Measurements from ENCODE around the gene UHRF1. TPM values are rescaled to one million over a fixed set of nuclear protein-coding genes. Genes with fewer than 3 reads are reported as not detected.

Gene UHRF1
- total and polyA plus RNA-seq, 2 of the 13 experiments (the other 11 are each of a cell fraction or from before 2014, with no cell fraction given) = 6.8 to 78.4 TPM

DNA sequence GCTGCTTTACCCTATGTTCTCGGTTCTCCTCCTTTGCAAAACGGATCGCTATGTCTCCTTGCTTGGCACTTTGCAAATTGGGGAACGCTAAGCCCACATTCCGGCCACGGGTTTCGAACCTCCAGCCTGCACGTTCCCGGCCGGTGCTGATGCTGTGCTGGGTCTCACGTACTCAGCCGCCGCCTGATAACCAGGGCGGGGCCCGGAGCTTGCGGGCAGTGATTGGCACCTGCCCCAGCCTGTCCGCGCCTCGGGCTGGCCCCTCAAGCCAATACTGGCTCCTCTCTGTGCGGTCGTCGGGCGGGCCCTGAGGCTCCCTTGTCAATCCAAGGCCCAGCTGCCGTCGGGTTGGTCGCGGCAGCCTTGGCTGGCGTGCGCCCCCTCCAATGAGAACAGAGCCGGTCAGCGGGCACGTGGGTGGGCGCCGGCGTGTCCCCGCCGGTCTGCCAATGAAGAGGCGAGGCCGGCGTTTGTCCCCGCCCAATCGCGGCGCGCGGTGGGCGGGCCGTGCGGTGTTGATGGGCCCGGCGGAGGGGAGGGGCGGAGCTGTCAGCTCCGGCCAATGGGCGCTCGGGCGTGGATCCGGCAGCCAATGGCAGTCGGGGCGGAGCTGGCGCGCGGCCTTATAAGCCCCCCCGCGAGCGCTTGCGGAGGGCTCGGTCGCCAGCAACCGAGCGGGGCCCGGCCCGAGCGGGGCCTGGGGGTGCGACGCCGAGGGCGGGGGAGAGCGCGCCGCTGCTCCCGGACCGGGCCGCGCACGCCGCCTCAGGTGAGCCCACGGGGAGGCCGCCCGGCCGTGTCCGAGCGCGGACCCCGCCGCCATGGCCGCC, 59.4 kb downstream of the UHRF1 start, which contains the start of gene KDM4B (continued):
- TF ChIP-seq CBX5 (CRISPR knock-in tag; IDR thresholded peaks at IDR 0.05; ENCODE audit: borderline replicate concordance) (0 out of 2 replicates have a peak, but pooled peaks have one; percentile 58), PCBP1 (IDR thresholded peaks at IDR 0.05; ENCODE audit: borderline replicate concordance, low read depth, low read length) (peak; percentile 74; the same call in 1 of the 2 replicates), ZNF484 (CRISPR knock-in tag; IDR thresholded peaks at IDR 0.05; ENCODE audit: borderline replicate concordance, low read depth) (no peak), NFIC (IDR thresholded peaks at IDR 0.05; ENCODE audit: low read length) (no peak), ZNF670 (CRISPR knock-in tag; IDR thresholded peaks at IDR 0.05; ENCODE audit: borderline replicate concordance) (no peak), THAP11 (CRISPR knock-in tag; IDR thresholded peaks at IDR 0.05) (peak; percentile 77; the same call in 1 of the 2 replicates), ZFP90 (CRISPR knock-in tag; IDR thresholded peaks at IDR 0.05; ENCODE audit: borderline replicate concordance) (no peak)
- TF ChIP-seq, protein P1, sequence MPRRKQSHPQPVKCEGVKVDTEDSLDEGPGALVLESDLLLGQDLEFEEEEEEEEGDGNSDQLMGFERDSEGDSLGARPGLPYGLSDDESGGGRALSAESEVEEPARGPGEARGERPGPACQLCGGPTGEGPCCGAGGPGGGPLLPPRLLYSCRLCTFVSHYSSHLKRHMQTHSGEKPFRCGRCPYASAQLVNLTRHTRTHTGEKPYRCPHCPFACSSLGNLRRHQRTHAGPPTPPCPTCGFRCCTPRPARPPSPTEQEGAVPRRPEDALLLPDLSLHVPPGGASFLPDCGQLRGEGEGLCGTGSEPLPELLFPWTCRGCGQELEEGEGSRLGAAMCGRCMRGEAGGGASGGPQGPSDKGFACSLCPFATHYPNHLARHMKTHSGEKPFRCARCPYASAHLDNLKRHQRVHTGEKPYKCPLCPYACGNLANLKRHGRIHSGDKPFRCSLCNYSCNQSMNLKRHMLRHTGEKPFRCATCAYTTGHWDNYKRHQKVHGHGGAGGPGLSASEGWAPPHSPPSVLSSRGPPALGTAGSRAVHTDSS (CRISPR knock-in tag; conservative IDR thresholded peaks at IDR 0.05) = no peak
- TF ChIP-seq, protein P2, sequence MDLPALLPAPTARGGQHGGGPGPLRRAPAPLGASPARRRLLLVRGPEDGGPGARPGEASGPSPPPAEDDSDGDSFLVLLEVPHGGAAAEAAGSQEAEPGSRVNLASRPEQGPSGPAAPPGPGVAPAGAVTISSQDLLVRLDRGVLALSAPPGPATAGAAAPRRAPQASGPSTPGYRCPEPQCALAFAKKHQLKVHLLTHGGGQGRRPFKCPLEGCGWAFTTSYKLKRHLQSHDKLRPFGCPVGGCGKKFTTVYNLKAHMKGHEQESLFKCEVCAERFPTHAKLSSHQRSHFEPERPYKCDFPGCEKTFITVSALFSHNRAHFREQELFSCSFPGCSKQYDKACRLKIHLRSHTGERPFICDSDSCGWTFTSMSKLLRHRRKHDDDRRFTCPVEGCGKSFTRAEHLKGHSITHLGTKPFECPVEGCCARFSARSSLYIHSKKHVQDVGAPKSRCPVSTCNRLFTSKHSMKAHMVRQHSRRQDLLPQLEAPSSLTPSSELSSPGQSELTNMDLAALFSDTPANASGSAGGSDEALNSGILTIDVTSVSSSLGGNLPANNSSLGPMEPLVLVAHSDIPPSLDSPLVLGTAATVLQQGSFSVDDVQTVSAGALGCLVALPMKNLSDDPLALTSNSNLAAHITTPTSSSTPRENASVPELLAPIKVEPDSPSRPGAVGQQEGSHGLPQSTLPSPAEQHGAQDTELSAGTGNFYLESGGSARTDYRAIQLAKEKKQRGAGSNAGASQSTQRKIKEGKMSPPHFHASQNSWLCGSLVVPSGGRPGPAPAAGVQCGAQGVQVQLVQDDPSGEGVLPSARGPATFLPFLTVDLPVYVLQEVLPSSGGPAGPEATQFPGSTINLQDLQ (CRISPR knock-in tag; IDR thresholded peaks at IDR 0.05) = no peak
- TF ChIP-seq, protein P3, sequence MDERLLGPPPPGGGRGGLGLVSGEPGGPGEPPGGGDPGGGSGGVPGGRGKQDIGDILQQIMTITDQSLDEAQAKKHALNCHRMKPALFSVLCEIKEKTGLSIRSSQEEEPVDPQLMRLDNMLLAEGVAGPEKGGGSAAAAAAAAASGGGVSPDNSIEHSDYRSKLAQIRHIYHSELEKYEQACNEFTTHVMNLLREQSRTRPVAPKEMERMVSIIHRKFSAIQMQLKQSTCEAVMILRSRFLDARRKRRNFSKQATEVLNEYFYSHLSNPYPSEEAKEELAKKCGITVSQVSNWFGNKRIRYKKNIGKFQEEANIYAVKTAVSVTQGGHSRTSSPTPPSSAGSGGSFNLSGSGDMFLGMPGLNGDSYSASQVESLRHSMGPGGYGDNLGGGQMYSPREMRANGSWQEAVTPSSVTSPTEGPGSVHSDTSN (CRISPR knock-in tag; IDR thresholded peaks at IDR 0.05) = peak; percentile 99
- TF ChIP-seq, protein P4, sequence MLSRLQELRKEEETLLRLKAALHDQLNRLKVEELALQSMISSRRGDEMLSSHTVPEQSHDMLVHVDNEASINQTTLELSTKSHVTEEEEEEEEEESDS (CRISPR knock-in tag; IDR thresholded peaks at IDR 0.05; ENCODE audit: borderline replicate concordance) = no peak
- TF ChIP-seq, protein P5, sequence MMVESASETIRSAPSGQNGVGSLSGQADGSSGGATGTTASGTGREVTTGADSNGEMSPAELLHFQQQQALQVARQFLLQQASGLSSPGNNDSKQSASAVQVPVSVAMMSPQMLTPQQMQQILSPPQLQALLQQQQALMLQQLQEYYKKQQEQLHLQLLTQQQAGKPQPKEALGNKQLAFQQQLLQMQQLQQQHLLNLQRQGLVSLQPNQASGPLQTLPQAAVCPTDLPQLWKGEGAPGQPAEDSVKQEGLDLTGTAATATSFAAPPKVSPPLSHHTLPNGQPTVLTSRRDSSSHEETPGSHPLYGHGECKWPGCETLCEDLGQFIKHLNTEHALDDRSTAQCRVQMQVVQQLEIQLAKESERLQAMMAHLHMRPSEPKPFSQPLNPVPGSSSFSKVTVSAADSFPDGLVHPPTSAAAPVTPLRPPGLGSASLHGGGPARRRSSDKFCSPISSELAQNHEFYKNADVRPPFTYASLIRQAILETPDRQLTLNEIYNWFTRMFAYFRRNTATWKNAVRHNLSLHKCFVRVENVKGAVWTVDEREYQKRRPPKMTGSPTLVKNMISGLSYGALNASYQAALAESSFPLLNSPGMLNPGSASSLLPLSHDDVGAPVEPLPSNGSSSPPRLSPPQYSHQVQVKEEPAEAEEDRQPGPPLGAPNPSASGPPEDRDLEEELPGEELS (CRISPR knock-in tag; IDR thresholded peaks at IDR 0.05) = no peak
